ENCODE results near the gene CBARP.

Gene CBARP

DNA sequence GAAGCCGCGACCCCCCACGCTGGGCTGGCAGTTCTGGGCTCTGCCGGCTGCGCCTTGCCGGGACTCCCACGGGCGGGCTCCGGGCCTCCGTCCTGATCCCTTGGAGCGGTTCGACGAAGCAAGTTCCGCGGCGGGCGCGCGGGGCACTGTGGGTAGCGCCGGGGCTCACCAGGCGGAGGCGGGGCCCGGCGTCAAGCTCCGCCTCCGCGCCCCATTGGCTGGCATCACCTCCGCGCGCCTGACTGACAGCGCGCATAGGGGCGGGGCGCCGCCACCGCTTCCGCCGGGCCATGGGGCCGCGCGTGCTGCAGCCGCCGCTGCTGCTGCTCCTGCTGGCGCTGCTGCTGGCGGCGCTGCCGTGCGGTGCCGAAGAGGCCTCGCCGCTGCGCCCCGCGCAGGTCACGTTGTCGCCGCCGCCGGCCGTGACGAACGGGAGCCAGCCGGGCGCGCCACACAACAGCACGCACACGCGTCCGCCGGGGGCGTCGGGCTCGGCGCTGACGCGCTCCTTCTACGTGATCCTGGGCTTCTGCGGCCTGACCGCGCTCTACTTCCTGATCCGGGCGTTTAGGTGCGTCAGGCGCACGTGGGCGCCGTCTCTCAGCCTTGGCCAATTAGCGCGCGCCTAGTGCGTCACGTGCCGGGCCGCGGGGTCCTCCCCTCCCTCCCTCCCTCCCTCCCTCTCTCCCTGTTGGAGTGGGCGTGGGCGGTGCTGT, 37.6 kb upstream of the CBARP start, which contains the start of gene FAM174C:
Gene FAM174C (plus strand): TSS at position 271 of the 716 bp plus-strand sequence. CDS start 20 bp downstream, at position 291.
- DNase-seq (ENCODE audit: low read depth in 2 of 2) = peak; percentile 87 to 94

DNA sequence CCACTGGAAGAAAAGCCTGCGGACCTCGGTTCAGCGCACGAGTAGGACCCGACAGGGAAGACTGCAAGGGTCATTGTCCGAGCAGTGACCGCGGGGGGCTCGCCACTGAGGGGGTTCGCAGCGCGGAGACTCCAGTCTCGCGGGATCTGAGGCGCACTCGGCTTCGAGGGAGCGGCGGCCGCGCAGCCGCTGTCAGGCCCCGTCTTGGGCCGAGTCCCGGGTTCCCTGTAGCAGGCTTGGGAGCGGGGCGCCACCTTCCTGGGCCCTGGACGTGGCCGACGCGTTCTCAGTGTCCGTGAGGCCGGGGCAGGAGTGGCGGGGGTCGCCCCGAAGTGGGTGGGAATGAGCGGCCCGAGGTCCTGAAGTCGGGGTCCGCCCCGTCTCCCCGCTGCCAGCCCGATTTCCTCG, 37.1 kb upstream of the CBARP start:
- DNase-seq (ENCODE audit: low read depth in 2 of 2) = no peak

DNA sequence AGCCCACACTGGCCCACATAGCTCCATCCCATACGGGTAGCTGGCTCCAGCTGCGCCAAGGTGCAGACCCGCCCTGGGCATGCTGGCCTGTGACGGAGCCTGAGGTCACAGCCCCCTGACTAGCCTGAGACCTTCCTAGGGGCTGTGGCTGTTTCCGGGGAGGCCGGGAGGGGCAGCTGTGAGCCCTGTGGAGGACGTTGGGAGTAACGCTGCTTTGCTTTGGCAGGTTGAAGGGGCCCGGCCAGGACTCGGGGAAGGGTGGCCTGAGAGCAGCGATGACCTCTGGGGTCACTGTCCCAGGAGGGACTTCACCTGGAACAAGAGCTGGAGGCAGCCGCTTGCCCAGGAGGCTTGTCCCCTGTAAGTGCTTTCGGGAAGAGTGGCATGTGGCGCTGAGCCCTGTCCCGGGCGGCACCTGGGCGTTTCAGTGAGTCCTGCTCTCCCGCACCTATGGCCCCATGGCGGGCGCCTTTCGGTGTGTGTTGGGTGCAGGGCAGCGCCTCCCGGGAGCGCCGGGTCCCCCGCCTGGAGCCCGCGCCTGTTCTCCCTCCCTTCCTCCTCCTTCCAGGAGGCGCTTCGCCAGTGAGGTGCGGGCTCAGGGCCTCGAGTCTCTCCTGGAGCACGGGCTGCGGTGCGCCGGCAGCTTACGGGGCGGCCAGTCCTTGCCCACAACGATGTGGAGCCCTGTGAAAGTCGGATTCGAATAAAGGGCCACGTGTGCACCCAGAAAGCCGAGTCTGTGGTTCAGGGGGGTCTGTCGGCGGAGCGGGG, 36.5 kb upstream of the CBARP start:
- DNase-seq (ENCODE audit: low read depth in 2 of 2) = no peak

DNA sequence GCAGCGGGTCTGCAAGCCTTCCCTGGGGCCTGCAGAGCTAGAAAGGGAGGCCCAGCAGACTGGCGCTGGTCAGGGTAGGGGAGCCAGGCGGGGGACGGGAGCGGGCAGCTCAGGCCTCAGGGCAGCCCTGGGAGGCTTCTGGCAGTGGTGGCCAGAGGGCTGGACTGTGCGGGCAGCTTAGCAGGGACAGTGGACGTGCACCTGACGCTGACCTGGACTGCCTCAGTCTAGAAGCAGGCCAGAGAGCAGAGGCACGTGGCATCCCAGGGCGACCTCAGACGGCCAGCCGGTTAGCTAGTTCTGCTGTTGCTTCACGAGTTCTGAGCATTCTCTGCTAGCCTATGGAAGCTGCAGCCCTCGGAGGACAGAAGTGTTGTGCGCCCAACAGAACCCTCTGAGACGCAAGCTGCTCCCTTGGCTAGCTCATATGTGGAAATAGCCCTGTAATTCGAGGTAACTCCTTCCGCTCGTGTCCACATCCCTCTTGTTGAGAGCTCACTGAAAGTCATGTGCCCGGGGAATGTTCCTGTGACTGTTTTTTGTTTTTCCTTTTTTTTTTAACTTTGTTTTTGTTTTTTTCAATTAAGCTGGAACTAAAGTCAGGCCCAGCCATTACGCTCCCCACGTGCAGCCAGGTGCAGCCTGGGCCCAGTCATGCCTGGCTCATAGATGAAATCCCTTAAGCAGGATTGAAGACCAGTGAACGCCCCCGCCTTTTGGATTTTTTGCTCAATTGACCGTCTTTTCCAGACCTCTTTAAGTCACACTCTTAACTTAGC, 35.6 kb upstream of the CBARP start:
- DNase-seq (ENCODE audit: low read depth in 2 of 2) = no peak

DNA sequence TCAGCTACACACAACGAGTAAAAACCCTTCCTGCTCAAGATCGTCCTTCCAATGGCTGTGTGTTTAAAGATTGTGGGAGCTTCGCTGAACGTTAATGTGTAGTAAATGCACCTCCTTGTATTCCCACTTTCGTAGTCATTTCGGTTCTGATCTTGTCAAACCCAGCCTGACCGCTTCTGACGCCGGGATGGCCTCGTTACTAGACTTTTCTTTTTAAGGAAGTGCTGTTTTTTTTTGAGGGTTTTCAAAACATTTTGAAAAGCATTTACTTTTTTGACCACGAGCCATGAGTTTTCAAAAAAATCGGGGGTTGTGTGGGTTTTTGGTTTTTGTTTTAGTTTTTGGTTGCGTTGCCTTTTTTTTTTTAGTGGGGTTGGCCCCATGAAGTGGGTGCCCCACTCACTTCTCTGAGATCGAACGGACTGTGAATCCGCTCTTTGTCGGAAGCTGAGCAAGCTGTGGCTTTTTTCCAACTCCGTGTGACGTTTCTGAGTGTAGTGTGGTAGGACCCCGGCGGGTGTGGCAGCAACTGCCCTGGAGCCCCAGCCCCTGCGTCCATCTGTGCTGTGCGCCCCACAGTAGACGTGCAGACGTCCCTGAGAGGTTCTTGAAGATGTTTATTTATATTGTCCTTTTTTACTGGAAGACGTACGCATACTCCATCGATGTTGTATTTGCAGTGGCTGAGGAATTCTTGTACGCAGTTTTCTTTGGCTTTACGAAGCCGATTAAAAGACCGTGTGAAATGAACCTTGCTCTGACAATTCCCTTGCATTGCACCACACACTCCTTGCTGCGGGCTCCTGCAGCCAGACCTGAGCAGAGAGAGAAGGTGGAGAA, 34.8 kb upstream of the CBARP start:
- DNase-seq (ENCODE audit: low read depth in 2 of 2) = no peak

DNA sequence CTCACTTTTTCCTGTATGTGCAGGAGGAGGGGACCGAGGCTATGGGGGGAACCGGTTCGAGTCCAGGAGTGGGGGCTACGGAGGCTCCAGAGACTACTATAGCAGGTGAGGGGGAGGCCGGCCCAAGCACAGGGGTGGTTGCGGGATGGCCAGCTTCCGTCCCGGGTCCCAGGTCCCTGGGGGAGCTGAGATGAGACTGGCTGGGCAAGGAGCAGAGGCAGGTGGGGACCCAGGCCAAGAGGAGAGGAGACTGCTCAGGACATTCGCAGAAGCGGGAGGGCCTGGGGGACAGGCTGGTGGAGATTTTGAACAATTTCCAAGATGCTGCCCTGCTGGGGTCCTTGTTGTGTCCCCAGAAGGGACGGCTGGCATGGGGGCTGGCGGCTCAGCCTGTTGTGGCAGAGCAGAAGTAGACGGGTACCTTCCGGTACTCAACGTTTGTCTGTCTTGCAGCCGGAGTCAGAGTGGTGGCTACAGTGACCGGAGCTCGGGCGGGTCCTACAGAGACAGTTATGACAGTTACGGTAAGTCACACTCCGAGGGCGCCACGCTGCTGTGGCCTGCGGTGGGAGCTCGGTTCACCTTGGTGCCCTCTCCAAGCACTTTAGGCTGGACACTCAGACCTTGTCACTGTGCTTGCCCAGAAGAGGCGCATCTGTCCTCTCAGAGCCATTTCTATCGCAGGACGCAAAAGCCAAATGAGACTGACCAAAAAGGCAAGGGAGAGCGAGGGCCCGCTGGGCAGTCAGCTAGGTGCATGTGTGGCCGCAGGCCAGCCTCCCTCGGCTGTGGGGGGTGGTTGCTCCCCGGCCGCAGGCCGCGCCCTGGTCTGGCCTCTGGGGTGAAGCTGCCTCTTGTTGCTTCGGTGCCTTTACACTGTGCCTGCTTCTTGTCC, 34.0 kb upstream of the CBARP start:
- DNase-seq (ENCODE audit: low read depth in 2 of 2) = no peak

DNA sequence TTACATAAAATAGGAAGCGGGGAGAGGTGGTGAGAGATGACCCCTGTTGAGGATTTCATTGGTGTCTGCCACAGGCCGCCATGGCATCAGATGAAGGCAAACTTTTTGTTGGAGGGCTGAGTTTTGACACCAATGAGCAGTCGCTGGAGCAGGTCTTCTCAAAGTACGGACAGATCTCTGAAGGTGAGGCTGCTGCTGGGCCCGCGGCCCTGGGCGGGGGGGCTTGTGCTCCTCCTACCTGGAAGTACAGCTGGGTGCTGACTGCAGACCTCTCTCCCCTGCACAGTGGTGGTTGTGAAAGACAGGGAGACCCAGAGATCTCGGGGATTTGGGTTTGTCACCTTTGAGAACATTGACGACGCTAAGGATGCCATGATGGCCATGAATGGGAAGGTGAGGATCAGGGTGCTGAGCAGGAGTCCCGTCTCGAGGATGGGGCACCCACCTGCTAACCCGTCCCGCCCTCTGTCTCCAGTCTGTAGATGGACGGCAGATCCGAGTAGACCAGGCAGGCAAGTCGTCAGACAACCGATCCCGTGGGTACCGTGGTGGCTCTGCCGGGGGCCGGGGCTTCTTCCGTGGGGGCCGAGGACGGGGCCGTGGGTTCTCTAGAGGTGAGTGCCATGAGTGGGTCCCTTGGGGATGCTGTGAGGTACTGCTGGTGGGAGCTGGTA, 33.2 kb upstream of the CBARP start:
- DNase-seq (ENCODE audit: low read depth in 2 of 2) = no peak

DNA sequence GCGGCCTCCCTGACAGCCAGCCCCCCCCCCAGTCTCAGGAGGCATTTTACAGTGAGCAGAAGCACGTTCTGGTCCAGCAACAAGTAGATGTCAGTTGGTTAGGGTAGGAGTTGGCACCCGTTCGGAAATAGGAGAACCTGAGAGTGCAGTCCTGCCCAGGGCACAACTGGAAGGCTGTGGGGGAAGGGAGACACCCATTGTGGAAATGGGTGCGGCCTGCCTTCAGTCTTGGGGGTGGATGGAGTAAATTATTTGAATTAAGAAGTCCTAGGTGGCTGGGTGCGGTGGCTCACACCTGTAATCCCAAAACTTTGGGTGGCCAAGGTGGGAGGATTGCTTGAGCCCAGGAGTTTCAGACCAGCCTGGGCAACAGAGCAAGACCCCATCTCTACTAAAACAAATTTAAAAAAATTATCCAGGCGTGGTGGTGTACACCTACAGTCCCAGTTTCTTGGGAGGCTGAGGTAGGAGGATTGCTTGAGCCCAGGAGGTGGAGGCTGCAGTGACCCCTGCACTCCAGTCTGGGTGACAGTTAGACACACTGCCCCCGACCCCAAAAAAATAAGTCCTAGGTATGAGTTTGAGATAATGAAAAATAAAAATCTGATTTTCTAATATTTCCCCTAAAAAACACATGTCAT, 32.5 kb upstream of the CBARP start:
- no peak for DNase-seq (ENCODE audit: low read depth in 2 of 2)

DNA sequence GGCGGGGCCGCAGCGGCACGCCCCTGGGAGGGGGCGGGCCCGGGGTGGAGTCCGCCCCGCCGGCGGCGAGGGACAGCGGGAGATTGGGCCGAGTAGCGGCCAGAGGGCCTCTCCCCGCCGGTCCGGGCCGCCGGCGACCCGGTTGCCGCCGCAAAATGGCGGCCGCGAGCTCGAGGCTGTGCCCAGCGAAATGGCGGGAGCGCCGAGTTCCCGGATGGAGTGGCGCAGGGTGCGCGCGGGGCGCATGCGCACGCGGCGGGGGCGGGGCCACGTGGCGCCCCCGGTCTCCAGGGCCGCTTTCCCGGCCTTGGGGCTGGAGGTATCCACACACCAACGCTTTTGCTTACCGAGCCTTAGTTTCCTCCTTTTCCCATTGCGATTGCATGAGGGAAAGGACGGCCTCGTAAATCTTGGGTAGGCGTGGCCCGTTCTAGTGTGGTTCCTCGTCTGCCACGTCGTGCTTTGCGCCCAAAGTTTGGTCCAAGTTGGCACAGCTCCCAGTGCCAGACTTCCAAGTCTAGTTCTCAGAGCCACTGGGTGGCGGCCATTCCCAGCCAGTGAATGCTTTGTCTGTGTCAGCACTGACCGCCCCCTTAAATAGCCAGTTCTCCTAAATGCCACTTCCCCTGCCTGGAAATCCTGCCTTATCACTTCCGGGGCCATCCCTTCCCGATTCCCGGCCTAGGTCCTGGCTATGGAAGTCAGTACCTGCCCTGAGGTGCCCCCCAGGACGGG, 31.8 kb upstream of the CBARP start:
- DNase-seq (ENCODE audit: low read depth in 2 of 2) = peak; percentile 77 to 80

DNA sequence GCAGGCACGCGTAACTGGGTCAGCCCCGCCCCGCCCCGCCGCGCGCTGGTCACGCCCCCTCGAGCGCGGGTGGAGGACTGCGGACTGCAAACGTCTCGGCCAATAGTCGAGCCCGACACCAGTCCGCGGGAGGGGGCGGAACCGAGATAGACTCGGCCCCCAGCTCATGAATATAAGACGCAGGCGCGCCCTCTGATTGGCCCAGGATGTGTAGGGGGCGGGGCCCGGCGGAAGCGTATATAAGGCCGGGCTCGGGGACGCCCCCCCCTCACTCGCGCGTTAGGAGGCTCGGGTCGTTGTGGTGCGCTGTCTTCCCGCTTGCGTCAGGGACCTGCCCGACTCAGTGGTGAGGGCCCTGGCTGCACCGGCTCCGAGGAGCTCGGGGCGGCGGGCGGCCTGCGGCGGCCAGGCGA, 31.3 kb upstream of the CBARP start, which contains the start of gene CIRBP:
Gene CIRBP (plus strand): TSS at position 268 of the 413 bp plus-strand sequence. CDS start 1,602 bp downstream, outside the sequence.
- peak; percentile 98 to 99 for DNase-seq (ENCODE audit: low read depth in 2 of 2)

DNA sequence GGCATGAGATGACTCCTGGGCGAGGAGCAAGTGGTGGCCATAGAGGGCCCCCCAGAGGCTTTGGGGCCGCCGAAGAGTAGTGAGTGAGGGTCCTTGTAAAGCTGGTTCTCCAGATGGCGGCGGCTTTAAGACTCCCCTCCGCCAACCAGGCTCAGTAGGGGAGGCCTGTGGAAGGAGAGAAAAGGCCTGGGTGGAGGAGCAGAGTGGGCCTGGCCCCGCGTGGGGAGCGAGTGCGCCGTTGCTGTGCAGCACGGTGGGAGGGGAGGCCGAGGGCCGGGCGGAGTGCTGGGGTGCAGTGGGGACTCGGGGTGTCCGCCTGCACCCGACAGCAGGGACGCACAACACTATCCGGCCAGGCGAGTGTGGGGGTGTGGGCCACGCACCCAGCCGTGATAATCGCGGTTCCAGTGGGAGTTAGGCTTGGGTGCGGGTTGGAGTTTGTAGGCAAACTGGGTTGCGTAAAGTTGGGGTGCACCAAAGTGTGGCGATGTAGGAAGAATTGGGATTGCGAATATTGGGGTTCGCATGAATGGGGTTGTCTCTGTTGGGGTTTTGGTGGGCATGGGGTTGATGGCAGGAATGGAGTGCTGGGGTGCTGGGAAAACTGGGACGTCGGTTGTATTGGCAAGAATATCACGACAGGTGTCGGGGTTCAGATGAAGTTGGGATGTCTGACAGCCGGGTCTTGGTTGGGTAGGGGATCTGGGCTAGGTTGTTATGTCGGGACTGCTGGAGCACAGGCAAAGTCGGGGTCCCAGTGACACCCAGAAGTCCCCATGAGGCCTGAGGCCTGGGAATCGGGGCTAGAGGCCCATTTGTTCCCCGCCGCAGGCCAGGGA, 30.6 kb upstream of the CBARP start:
- no peak for DNase-seq (ENCODE audit: low read depth in 2 of 2)

DNA sequence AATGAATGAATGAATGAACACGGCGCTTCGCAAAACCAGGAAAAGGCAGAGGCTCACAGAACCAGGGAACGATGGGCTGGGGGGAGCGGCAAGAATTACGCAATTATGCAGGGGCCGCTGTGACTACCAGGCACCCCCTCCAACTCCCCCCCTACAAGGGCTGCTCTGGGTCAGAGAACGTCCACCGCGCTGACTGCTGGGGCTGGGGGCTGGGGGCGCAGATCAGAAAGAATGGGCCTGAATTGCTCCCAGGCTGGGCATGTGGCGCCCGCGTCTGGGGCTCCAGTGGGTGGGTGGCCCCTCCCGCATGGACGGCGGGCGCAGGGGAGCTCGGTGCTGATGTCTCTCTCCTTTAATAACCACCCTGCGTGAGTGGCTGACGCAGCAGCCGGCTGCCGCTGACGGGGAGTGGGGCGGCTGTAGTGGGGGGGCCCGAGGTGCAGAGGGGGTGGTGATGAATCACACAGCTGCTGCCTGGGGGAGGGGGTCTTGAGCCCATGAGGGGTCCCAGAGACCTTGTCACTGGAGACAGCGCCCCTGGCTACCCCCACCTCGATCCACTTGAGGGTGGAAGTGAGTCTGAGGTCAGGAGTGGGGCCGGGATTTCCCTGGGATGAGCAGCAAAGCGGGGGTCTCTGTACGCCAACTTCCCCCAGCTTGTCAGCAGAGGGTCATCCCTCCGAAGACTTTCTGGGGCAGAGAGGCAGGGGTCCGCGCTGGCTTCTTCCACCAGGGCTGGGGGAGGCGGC, 29.8 kb upstream of the CBARP start:
- DNase-seq (ENCODE audit: low read depth in 2 of 2) = no peak

DNA sequence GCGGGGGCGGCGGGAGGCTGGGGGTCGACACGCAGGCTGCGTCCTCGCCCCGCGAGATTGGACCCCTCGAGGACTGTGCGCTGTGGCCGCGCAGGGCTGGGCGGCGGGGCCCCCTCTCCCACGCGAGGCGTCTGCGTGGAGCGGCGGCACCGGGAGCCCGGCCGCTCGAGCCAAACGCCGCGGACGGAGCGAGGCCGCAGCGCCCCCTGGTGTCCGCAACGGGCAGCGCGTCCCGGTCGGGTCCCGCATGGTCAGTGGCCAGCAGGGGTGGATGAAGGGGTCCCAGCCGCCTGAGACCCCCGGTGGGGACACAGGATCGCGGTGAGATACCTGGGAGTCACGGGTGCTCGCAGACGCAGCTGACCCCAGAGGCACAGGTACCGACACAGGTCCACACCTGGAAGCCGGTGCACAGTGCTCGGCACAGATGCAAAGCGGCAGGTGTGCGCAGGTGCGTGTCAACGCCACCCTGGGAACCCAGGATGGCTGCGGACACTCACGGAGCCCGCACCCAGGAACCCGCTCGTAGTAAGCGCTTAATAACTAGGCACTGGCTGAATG, 29.2 kb upstream of the CBARP start:
- DNase-seq (ENCODE audit: low read depth in 2 of 2) = peak in 1 of 2 donors; percentile 61

DNA sequence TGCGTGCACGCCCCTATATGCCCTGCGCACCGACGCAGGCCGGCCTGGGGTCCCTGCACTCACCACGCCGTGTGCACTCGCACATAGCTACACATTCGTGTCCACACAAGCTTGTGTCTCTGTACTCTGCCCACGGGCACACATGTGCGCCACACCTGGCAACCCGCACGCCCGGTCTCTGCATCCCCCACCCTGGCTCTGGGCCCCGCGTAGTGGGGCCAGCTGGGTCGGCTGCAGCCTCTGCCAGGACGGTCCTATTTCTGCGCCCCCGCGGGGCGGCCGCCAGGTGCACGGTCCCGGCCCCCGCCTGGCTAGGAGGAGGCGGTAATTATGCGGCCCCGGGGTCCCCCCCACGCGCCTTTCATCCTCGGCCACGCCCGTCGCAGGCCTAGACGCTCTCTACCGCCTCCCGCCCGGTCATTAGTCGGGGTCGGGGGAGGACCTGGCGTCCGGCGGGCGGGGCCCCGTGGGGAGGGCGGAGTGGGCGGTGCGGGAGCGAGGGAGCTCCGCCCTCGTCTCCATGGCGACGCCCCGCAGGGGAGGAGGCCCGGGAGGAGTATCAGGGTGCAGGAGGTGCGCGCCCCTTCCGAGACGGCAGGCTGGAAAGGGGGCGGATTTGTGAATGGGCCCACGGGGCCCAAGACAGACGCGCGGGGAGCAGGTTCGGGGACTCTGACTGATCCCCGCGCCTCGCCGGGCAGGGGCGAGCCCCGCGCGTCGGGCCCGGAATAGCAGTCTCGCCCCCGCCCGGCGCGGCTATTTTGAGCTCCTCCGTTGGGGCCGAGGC, 28.5 kb upstream of the CBARP start:
- DNase-seq (ENCODE audit: low read depth in 2 of 2) = peak; percentile 69 to 78

DNA sequence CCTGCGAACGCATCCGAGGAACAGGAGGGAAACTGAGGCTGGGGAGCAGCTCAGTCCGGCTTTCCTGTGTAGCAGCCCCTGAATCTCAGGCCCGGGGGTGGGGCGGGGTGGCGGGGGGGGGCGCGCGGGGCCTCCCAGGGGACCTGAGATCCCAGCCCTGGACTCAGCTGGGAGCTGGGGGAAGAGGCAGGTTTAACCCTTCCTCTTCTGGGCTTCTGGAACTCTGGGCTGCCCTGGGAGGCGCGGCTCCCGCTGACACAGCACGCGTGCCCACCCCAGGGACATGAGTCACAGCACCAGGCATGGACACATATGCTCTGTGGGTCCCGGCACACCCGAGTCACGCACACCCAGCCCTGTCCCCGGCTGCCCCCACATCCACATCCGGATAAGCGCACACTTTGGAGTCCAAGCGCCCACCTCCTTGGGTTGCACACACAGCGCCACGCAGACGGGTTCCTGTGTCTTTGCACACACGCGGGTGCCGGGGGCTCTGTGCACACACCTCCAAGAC, 27.9 kb upstream of the CBARP start:
- DNase-seq (ENCODE audit: low read depth in 2 of 2) = peak in 1 of 2 donors; percentile 27

Measured in activated CD4-positive, alpha-beta T cell treated with anti-CD3 and anti-CD28 coated beads for 24 hours (primary cell).